ENCODE results near the gene OTOA.
"Not testable (repeated sequence)": the region's sequence is repeated elsewhere in the genome, so short reads cannot be mapped to it uniquely, and the experiment has no call there.

OTOA gene

GRCh38 chr16:21801538-21802374 is 138.0 kb downstream of the OTOA start:
- H4K20me1 ChIP-seq, H3K4me3 ChIP-seq, H3K27me3 ChIP-seq, H3K4me2 ChIP-seq, H3K36me3 ChIP-seq, H3K9me3 ChIP-seq, H3K9ac ChIP-seq, H3K27ac ChIP-seq, H3K4me1 ChIP-seq: not testable (repeated sequence)

- H3K36me3 ChIP-seq, H3K4me2 ChIP-seq, H3K27ac ChIP-seq, H3K4me3 ChIP-seq, H3K9ac ChIP-seq, H3K4me1 ChIP-seq, H3K9me3 ChIP-seq, H4K20me1 ChIP-seq, H3K27me3 ChIP-seq: not testable (repeated sequence)
Measured at GRCh38 chr16:21802375-21802663, 138.6 kb downstream of the OTOA start.

All from BLaER1 (cell line).